ENCODE data around the gene NLN. TPM values are rescaled to one million over a fixed set of nuclear protein-coding genes. Genes with fewer than 3 reads are reported as not detected.

Gene NLN
- total and polyA plus RNA-seq, 9 of the 15 experiments (the other 6 are each of a cell fraction or from before 2014, with no cell fraction given): 6.9 to 45.2 (median 28.8) TPM

DNA sequence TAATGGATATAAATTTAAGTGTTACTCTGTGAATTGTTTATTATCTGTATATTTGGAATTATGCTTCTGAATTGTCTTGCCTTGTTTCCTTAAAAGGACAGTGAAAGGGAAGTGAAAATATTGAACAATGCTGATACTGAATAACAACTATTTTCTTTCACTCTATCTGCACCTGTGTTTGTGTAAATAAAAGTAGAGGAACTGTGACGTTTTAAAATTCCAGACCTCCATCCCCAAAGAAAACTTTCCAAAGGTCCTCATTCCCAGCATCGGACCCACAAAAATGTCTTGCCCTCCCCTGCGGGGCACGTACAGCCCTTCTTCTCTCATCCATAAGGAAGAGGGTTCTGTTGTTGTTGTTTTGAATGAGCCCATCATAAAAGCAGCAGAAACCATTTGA is 100.0 kb downstream of the NLN start:
- no peaks in the 10 kb centered on the region for H3K79me2 ChIP-seq (ENCODE audit: control insufficient read depth, insufficient read depth, low read length)
- DNase-seq (ENCODE audit: extremely low read depth in 1 of 4, low spot score in 3 of 4): no peak
- FAIRE-seq: no peak
- POLR2A ChIA-PET: interaction anchor here (0.5 kb wide), 1 partner anchor 66 kb away, joined by 3 read pairs; no protein-coding TSS in a partner anchor
- in situ Hi-C loops (cut with MboI): no loop called here
- no peaks in the 10 kb centered on the region for H3K27me3 ChIP-seq (ENCODE audit: control insufficient read depth in 2 of 2, insufficient read depth in 2 of 2, low read length in 2 of 2)
- H3K9me1 ChIP-seq (ENCODE audit: control insufficient read depth, insufficient read depth, low read length): no peaks in the 10 kb centered on the region
- no peak overlapping the region for H3K4me2 ChIP-seq (ENCODE audit: insufficient read depth, low read length)
- no peak overlapping the region for H3K27ac ChIP-seq (ENCODE audit: extremely low read depth, low read depth, low read length)
- no peaks in the 10 kb centered on the region for H3K9me3 ChIP-seq (replicated peaks; ENCODE audit: control insufficient read depth, insufficient read depth, low read depth, low read length)
- CTCF ChIA-PET (ENCODE audit: low intra/inter-chr PET ratio): no interaction called here
- peaks cover 12% of the 10 kb centered on the region; the same call in 1 of the 3 replicates for H3K36me3 ChIP-seq (ENCODE audit: control insufficient read depth, insufficient read depth, low read length)
- ATAC-seq: no peak
- no peak overlapping the region for H3K9ac ChIP-seq (ENCODE audit: insufficient read depth in 1 of 2, low read depth in 2 of 2, low read length in 2 of 2)
- WGBS (ENCODE audit: insufficient coverage, low coverage, missing lambda C conversion rate): 78% methylated on average over 4 of the region's 4 CpGs
- H4K20me1 ChIP-seq (replicated peaks; ENCODE audit: control insufficient read depth, insufficient read depth, low read length): no peaks in the 10 kb centered on the region
- TF ChIP-seq MTA3 (IDR thresholded peaks at IDR 0.05; ENCODE audit: borderline replicate concordance): no peak
- TF ChIP-seq OTX1 (CRISPR knock-in tag; IDR thresholded peaks at IDR 0.05): no peak
- TF ChIP-seq, protein P1, sequence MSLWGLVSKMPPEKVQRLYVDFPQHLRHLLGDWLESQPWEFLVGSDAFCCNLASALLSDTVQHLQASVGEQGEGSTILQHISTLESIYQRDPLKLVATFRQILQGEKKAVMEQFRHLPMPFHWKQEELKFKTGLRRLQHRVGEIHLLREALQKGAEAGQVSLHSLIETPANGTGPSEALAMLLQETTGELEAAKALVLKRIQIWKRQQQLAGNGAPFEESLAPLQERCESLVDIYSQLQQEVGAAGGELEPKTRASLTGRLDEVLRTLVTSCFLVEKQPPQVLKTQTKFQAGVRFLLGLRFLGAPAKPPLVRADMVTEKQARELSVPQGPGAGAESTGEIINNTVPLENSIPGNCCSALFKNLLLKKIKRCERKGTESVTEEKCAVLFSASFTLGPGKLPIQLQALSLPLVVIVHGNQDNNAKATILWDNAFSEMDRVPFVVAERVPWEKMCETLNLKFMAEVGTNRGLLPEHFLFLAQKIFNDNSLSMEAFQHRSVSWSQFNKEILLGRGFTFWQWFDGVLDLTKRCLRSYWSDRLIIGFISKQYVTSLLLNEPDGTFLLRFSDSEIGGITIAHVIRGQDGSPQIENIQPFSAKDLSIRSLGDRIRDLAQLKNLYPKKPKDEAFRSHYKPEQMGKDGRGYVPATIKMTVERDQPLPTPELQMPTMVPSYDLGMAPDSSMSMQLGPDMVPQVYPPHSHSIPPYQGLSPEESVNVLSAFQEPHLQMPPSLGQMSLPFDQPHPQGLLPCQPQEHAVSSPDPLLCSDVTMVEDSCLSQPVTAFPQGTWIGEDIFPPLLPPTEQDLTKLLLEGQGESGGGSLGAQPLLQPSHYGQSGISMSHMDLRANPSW (CRISPR knock-in tag; IDR thresholded peaks at IDR 0.05): no peak
- TF ChIP-seq, protein P2, sequence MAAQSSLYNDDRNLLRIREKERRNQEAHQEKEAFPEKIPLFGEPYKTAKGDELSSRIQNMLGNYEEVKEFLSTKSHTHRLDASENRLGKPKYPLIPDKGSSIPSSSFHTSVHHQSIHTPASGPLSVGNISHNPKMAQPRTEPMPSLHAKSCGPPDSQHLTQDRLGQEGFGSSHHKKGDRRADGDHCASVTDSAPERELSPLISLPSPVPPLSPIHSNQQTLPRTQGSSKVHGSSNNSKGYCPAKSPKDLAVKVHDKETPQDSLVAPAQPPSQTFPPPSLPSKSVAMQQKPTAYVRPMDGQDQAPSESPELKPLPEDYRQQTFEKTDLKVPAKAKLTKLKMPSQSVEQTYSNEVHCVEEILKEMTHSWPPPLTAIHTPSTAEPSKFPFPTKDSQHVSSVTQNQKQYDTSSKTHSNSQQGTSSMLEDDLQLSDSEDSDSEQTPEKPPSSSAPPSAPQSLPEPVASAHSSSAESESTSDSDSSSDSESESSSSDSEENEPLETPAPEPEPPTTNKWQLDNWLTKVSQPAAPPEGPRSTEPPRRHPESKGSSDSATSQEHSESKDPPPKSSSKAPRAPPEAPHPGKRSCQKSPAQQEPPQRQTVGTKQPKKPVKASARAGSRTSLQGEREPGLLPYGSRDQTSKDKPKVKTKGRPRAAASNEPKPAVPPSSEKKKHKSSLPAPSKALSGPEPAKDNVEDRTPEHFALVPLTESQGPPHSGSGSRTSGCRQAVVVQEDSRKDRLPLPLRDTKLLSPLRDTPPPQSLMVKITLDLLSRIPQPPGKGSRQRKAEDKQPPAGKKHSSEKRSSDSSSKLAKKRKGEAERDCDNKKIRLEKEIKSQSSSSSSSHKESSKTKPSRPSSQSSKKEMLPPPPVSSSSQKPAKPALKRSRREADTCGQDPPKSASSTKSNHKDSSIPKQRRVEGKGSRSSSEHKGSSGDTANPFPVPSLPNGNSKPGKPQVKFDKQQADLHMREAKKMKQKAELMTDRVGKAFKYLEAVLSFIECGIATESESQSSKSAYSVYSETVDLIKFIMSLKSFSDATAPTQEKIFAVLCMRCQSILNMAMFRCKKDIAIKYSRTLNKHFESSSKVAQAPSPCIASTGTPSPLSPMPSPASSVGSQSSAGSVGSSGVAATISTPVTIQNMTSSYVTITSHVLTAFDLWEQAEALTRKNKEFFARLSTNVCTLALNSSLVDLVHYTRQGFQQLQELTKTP (IDR thresholded peaks at IDR 0.05; ENCODE audit: low read depth in 1 of 2, partially characterized antibody in 2 of 2): no peak
- no peak for TF ChIP-seq NR2F6 (CRISPR knock-in tag; IDR thresholded peaks at IDR 0.05)
- TF ChIP-seq ZNF830 (CRISPR knock-in tag; IDR thresholded peaks at IDR 0.05): no peak
- TF ChIP-seq POLR2H (tag; IDR thresholded peaks at IDR 0.05; ENCODE audit: low read depth): no peak
- no peak for TF ChIP-seq CAMTA2 (CRISPR knock-in tag; conservative IDR thresholded peaks at IDR 0.05)
- TF ChIP-seq SP2 (IDR thresholded peaks at IDR 0.05; ENCODE audit: extremely low read depth, low read depth, low read length, poor library complexity, severe bottlenecking): no peak
- TF ChIP-seq MCM3 (IDR thresholded peaks at IDR 0.05): no peak
- no peak for TF ChIP-seq CHD2 (IDR thresholded peaks at IDR 0.05; ENCODE audit: low read depth, low read length)
- TF ChIP-seq NR3C1 (CRISPR knock-in tag; IDR thresholded peaks at IDR 0.05): no peak
- TF ChIP-seq DDX20 (tag; IDR thresholded peaks at IDR 0.05; ENCODE audit: low read depth): no peak
- TF ChIP-seq ZFX (CRISPR knock-in tag; IDR thresholded peaks at IDR 0.05): no peak
- TF ChIP-seq CBX8 (IDR thresholded peaks at IDR 0.05; ENCODE audit: borderline replicate concordance, extremely low read depth, low read depth, low read length, poor library complexity, severe bottlenecking): no peak
- no peak for TF ChIP-seq ZNF696 (CRISPR knock-in tag; conservative IDR thresholded peaks at IDR 0.05)
- no peak overlapping the region for H2AFZ ChIP-seq (ENCODE audit: low read depth, low read length)
- no peaks in the 10 kb centered on the region for H3K4me1 ChIP-seq (replicated peaks in 1 of 2; ENCODE audit: control insufficient read depth in 2 of 2, insufficient read depth in 2 of 2, low read length in 2 of 2)
- H3K4me3 ChIP-seq: no peak overlapping the region
- intact Hi-C loops (cut with micrococcal nuclease): no loop called here
- no TSS peak for BruUV-seq (replicated peaks)
